ENCODE results near the gene TNPO2. TPM values are rescaled to one million over a fixed set of nuclear protein-coding genes. Genes with fewer than 3 reads are reported as not detected.
A peak's percentile ranks its signal among the peaks of the same experiment; 100 is the strongest.

The TNPO2 gene
- total and polyA plus RNA-seq, 2 of the 13 experiments (the other 11 are each of a cell fraction or from before 2014, with no cell fraction given): 31.7 to 61.0 TPM

DNA sequence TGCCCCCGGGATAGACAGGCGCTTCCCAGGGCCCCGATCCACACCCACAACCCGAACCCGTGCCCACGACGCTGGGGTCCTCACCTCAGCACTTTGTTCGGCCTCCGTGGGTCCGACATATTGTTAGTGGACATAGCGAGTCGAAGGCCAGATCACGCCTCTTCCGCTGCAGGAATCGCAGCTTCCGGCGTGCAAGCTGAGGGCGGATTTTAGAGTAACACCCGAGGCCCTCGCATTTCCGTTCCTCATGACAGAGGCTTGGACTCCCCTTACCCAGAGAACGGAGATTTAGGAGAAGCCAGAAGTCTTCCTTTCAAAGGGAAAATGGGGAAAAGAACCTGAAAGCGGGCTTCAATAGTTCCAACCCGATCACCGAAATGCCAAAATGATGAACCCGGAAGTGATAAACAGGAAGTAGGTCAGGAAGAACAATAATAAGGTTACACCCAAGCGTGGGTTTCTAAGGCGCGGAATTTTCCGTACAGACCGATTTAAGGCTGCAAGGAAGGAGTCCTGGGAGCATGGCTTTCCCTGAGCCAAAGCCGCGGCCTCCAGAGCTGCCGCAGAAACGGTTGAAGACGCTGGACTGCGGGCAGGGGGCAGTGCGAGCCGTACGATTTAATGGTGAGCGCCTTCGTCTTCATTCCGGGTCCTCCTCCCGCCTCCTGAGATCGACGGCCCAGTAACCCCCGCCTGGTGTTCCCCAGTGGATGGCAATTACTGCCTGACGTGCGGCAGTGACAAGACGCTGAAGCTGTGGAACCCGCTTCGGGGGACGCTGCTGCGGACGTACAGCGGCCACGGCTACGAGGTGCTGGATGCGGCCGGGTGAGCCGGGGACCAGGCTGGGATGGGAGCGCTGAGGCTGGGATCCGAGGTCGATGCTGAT is 54.2 kb downstream of the TNPO2 start (continued):
- no peak; the same call in 1 of the 2 replicates for TF ChIP-seq ZBTB38 (CRISPR knock-in tag; IDR thresholded peaks at IDR 0.05)
- TF ChIP-seq CAMTA2 (CRISPR knock-in tag; IDR thresholded peaks at IDR 0.05; ENCODE audit: borderline replicate concordance): no peak
- no peak for TF ChIP-seq KDM1A (CRISPR knock-in tag; IDR thresholded peaks at IDR 0.05)
- TF ChIP-seq, protein P1, sequence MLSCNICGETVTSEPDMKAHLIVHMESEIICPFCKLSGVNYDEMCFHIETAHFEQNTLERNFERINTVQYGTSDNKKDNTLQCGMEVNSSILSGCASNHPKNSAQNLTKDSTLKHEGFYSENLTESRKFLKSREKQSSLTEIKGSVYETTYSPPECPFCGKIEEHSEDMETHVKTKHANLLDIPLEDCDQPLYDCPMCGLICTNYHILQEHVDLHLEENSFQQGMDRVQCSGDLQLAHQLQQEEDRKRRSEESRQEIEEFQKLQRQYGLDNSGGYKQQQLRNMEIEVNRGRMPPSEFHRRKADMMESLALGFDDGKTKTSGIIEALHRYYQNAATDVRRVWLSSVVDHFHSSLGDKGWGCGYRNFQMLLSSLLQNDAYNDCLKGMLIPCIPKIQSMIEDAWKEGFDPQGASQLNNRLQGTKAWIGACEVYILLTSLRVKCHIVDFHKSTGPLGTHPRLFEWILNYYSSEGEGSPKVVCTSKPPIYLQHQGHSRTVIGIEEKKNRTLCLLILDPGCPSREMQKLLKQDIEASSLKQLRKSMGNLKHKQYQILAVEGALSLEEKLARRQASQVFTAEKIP (CRISPR knock-in tag; IDR thresholded peaks at IDR 0.05; ENCODE audit: borderline replicate concordance): no peak
- no peak for TF ChIP-seq ZNF879 (CRISPR knock-in tag; IDR thresholded peaks at IDR 0.05)
- TF ChIP-seq KLF16 (CRISPR knock-in tag; IDR thresholded peaks at IDR 0.05): peak in 1 of 2 experiments; percentile 86; a peak in 1 of 4 replicates
- TF ChIP-seq ZNF616 (CRISPR knock-in tag; IDR thresholded peaks at IDR 0.05; ENCODE audit: low read depth): no peak
- TF ChIP-seq ZNF484 (CRISPR knock-in tag; IDR thresholded peaks at IDR 0.05; ENCODE audit: borderline replicate concordance, low read depth): no peak
- TF ChIP-seq DRAP1 (CRISPR knock-in tag; IDR thresholded peaks at IDR 0.05): peak; percentile 28; the same call in 1 of the 2 replicates
- TF ChIP-seq ZC3H13 (CRISPR knock-in tag; IDR thresholded peaks at IDR 0.05): no peak; the same call in 1 of the 2 replicates
- TF ChIP-seq CC2D1A (CRISPR knock-in tag; IDR thresholded peaks at IDR 0.05): 0 out of 2 replicates have a peak, but pooled peaks have one; percentile 46
- 0 out of 2 replicates have a peak, but pooled peaks have one; percentile 11 for TF ChIP-seq ZNF503 (CRISPR knock-in tag; IDR thresholded peaks at IDR 0.05)
- TF ChIP-seq FOXC1 (CRISPR knock-in tag; IDR thresholded peaks at IDR 0.05; ENCODE audit: borderline replicate concordance): peak; percentile 87; the same call in 1 of the 2 replicates
- no peak for TF ChIP-seq HES4 (CRISPR knock-in tag; IDR thresholded peaks at IDR 0.05; ENCODE audit: borderline replicate concordance)
- TF ChIP-seq ZNF430 (CRISPR knock-in tag; IDR thresholded peaks at IDR 0.05): no peak
- no peak for TF ChIP-seq NFKBIZ (CRISPR knock-in tag; IDR thresholded peaks at IDR 0.05)
- TF ChIP-seq UBTF (CRISPR knock-in tag; IDR thresholded peaks at IDR 0.05): peak; percentile 47
- TF ChIP-seq, protein P2, sequence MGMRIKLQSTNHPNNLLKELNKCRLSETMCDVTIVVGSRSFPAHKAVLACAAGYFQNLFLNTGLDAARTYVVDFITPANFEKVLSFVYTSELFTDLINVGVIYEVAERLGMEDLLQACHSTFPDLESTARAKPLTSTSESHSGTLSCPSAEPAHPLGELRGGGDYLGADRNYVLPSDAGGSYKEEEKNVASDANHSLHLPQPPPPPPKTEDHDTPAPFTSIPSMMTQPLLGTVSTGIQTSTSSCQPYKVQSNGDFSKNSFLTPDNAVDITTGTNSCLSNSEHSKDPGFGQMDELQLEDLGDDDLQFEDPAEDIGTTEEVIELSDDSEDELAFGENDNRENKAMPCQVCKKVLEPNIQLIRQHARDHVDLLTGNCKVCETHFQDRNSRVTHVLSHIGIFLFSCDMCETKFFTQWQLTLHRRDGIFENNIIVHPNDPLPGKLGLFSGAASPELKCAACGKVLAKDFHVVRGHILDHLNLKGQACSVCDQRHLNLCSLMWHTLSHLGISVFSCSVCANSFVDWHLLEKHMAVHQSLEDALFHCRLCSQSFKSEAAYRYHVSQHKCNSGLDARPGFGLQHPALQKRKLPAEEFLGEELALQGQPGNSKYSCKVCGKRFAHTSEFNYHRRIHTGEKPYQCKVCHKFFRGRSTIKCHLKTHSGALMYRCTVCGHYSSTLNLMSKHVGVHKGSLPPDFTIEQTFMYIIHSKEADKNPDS (CRISPR knock-in tag; IDR thresholded peaks at IDR 0.05): 0 out of 2 replicates have a peak, but pooled peaks have one; percentile 30
